Mesenchymal stem cell (in vitro differentiated cells and primary cell): ENCODE data around the gene COLGALT1.

Experiments used
- DNase-seq: peaks from one replicate; pipeline ENCODE4 v3.0.0-alpha.2; 2013
- H2AFZ ChIP-seq: one replicate; pipeline ENCODE4 v1.6.1; 2013; ENCODE audit warnings: low read depth, mild to moderate bottlenecking, control low read depth, inconsistent platforms, low read length, moderate library complexity
- H2AK5ac ChIP-seq: 2 replicates; pipeline ENCODE4 v1.6.1; 2013; ENCODE audit warnings: low read length, moderate library complexity, mild to moderate bottlenecking, inconsistent platforms; ENCODE audit not compliant: severe bottlenecking
- H2BK120ac ChIP-seq: one replicate; pipeline ENCODE4 v1.6.1; 2013; ENCODE audit warnings: low read depth, mild to moderate bottlenecking, inconsistent platforms, low read length, moderate library complexity
- H2BK12ac ChIP-seq, 2 experiments: one replicate each; pipeline ENCODE4 v1.6.1; 2013; ENCODE audit warnings: inconsistent platforms in 2 of 2, low read length in 2 of 2, mild to moderate bottlenecking in 2 of 2, moderate library complexity in 2 of 2, control low read depth in 1 of 2
- H2BK15ac ChIP-seq: one replicate; pipeline ENCODE4 v1.6.1; 2013; ENCODE audit warnings: mild to moderate bottlenecking, low read depth, inconsistent platforms; ENCODE audit not compliant: poor library complexity, severe bottlenecking
- H2BK5ac ChIP-seq: 2 replicates; pipeline ENCODE4 v1.6.1; 2013; ENCODE audit warnings: low read depth, mild to moderate bottlenecking, low read length, control low read depth, inconsistent platforms; ENCODE audit not compliant: poor library complexity, severe bottlenecking
- H3K14ac ChIP-seq, 2 experiments: one replicate each; pipeline ENCODE4 v1.6.1; 2013; ENCODE audit warnings: inconsistent platforms in 2 of 2, low read length in 2 of 2, control low read depth in 1 of 2, mild to moderate bottlenecking in 1 of 2, moderate library complexity in 1 of 2
- H3K18ac ChIP-seq, 2 experiments: one replicate each; pipeline ENCODE4 v1.6.1; 2013; ENCODE audit warnings: inconsistent platforms in 2 of 2, low read length in 2 of 2, control low read depth in 1 of 2, low read depth in 1 of 2, mild to moderate bottlenecking in 1 of 2
- H3K23ac ChIP-seq, 2 experiments: one replicate each; pipeline ENCODE4 v1.6.1; 2013; ENCODE audit warnings: inconsistent platforms in 2 of 2, low read length in 2 of 2, mild to moderate bottlenecking in 2 of 2, moderate library complexity in 2 of 2, control low read depth in 1 of 2
- H3K27ac ChIP-seq: 2 replicates; pipeline ENCODE4 v1.5.1; 2013; ENCODE audit warnings: mild to moderate bottlenecking, moderate library complexity, low read length, control low read depth, inconsistent platforms; ENCODE audit not compliant: poor library complexity, severe bottlenecking
- H3K27me3 ChIP-seq, 2 experiments: 2 replicates each; pipeline versions ENCODE4 v1.6.1 to v1.7.0; 2013; ENCODE audit warnings: low read length in 2 of 2, mild to moderate bottlenecking in 2 of 2, moderate library complexity in 2 of 2, control low read depth in 1 of 2, inconsistent platforms in 1 of 2; ENCODE audit not compliant: control insufficient read depth in 1 of 2, insufficient read depth in 1 of 2
- H3K36me3 ChIP-seq, 2 experiments: 2 replicates each; pipeline versions ENCODE4 v1.6.1 to v1.7.0; 2013; ENCODE audit warnings: low read length in 2 of 2, control low read depth in 1 of 2, inconsistent platforms in 1 of 2, low read depth in 1 of 2, mild to moderate bottlenecking in 1 of 2; ENCODE audit not compliant: insufficient read depth in 2 of 2, control insufficient read depth in 1 of 2
- H3K4ac ChIP-seq, 2 experiments: one replicate each; pipeline ENCODE4 v1.6.1; 2013; ENCODE audit warnings: inconsistent platforms in 2 of 2, low read length in 2 of 2, mild to moderate bottlenecking in 2 of 2, moderate library complexity in 2 of 2, control low read depth in 1 of 2, low read depth in 1 of 2
- H3K4me1 ChIP-seq: 2 replicates; pipeline ENCODE4 v1.6.1; 2013; ENCODE audit warnings: low read depth, low read length, control low read depth; ENCODE audit not compliant: control insufficient read depth, insufficient read depth
- H3K4me2 ChIP-seq: 2 replicates; pipeline ENCODE4 v1.6.1; 2013; ENCODE audit warnings: low read length, mild to moderate bottlenecking, inconsistent platforms; ENCODE audit not compliant: poor library complexity, severe bottlenecking
- H3K4me3 ChIP-seq, 2 experiments: 2 replicates each; pipeline versions ENCODE4 v1.5.1 to v1.7.0; 2013; ENCODE audit warnings: low read length in 2 of 2, mild to moderate bottlenecking in 2 of 2, control low read depth in 1 of 2, low read depth in 1 of 2; ENCODE audit not compliant: insufficient read depth in 1 of 2
- H3K79me1 ChIP-seq: replicated peaks from 2 replicates; pipeline ENCODE4 v1.6.1; 2013; ENCODE audit warnings: mild to moderate bottlenecking, control low read depth, low read length, inconsistent platforms; ENCODE audit not compliant: poor library complexity, severe bottlenecking
- H3K9ac ChIP-seq: 2 replicates; pipeline ENCODE4 v1.7.0; 2013; ENCODE audit warnings: mild to moderate bottlenecking, low read length, moderate library complexity
- H3K9me3 ChIP-seq: 2 replicates; pipeline ENCODE4 v1.7.0; 2013; ENCODE audit warnings: mild to moderate bottlenecking, low read length; ENCODE audit not compliant: control insufficient read depth
- H4K8ac ChIP-seq: one replicate; pipeline ENCODE4 v1.6.1; 2013; ENCODE audit warnings: inconsistent platforms, mild to moderate bottlenecking, low read length, moderate library complexity
- H4K91ac ChIP-seq: one replicate; pipeline ENCODE4 v1.6.1; 2013; ENCODE audit warnings: mild to moderate bottlenecking, low read length, inconsistent platforms
- WGBS: methylation state at CpG from one replicate; pipeline ENCODE4 v1.1.7; 2013; ENCODE audit warnings: mixed read lengths; 5-methylcytosine and 5-hydroxymethylcytosine counted together

The COLGALT1 gene

GRCh38 chr19:17539238-17540117 lies 16.0 kb upstream of the COLGALT1 start:
- Histone ChIP-seq H3K79me1 (no peaks in the 10 kb centered on the region), H3K9me3 (peaks cover 2% of the 10 kb centered on the region), H2BK12ac (no peak overlapping the region), H3K4me2 (peak overlapping the region; percentile 73), H3K18ac (peak overlapping the region in 1 of 2 experiments; percentile 47), H3K14ac (peak overlapping the region in 1 of 2 experiments; percentile 18), H2BK120ac (no peak overlapping the region), H3K4me1 (peaks cover 12% of the 10 kb centered on the region), H4K8ac (peak overlapping the region; percentile 19), H4K91ac (no peak overlapping the region), H3K36me3 (no peaks in the 10 kb centered on the region), H3K4ac (no peak overlapping the region), H3K23ac (no peak overlapping the region), H3K27ac (no peak overlapping the region), H2AK5ac (no peak overlapping the region), H2BK15ac (peak overlapping the region; percentile 44), H3K27me3 (peaks cover 15 to 29% of the 10 kb centered on the region in 2 experiments), H2BK5ac (no peak overlapping the region), H3K9ac (peak overlapping the region; percentile 55), H3K4me3 (peak overlapping the region; percentile 26 to 72), H2AFZ (peak overlapping the region; percentile 20)
- under 1% methylated on average over 82 of the region's 82 CpGs for WGBS
- peak; percentile 96 for DNase-seq

DNA sequence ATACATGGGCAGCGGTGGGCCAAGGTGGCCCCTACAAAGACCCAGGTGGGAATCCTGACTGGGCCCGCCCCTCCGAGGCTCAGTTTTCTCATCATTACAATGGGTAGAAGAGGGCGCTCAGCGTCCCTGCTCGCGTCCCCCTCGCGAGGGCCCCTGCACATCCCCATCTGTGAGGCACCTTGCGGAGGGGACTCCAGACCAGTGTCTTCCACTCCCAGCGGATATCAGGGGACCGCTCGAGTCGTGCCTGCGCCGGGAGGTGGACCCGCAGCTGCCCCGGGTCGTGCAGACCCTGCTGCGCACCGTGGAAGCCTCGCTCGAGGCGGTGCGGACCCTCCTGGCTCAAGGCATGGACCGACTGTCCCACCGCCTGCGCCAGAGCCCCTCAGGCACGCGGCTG lies 15.3 kb upstream of the COLGALT1 start:
- no peak overlapping the region for H3K27ac ChIP-seq
- H2BK15ac ChIP-seq = peak overlapping the region; percentile 61
- no peak overlapping the region for H2BK12ac ChIP-seq

GRCh38 chr19:17541184-17541759 lies 14.2 kb upstream of the COLGALT1 start:
- Histone ChIP-seq H3K18ac (no peak overlapping the region), H4K91ac (no peak overlapping the region), H2BK15ac (no peak overlapping the region), H2AFZ (no peak overlapping the region), H2BK5ac (no peak overlapping the region), H3K23ac (no peak overlapping the region), H3K36me3 (no peaks in the 10 kb centered on the region), H2AK5ac (no peak overlapping the region), H2BK120ac (no peak overlapping the region), H3K79me1 (no peaks in the 10 kb centered on the region), H3K27ac (no peak overlapping the region), H3K9me3 (peaks cover 2% of the 10 kb centered on the region), H3K4me2 (no peak overlapping the region), H2BK12ac (no peak overlapping the region), H3K4me3 (no peak overlapping the region), H4K8ac (no peak overlapping the region), H3K27me3 (peaks cover 15 to 29% of the 10 kb centered on the region in 2 experiments), H3K4me1 (peaks cover 12% of the 10 kb centered on the region), H3K9ac (no peak overlapping the region), H3K4ac (no peak overlapping the region), H3K14ac (no peak overlapping the region)
- no peak for DNase-seq
- WGBS = 91% methylated on average over 3 of the region's 4 CpGs

More for the DNA sequence above, 15.3 kb upstream of the COLGALT1 start:
- DNase-seq = no peak
- no peak overlapping the region for H3K18ac ChIP-seq
- peaks cover 12% of the 10 kb centered on the region for H3K4me1 ChIP-seq
- peaks cover 15 to 29% of the 10 kb centered on the region in 2 experiments for H3K27me3 ChIP-seq
- H3K36me3 ChIP-seq = no peaks in the 10 kb centered on the region
- no peak overlapping the region for H2AFZ ChIP-seq
- H4K8ac ChIP-seq = peak overlapping the region; percentile 51
- no peak overlapping the region for H3K23ac ChIP-seq
- H3K79me1 ChIP-seq = no peaks in the 10 kb centered on the region
- H2AK5ac ChIP-seq = no peak overlapping the region
- no peak overlapping the region for H3K4ac ChIP-seq
- H3K14ac ChIP-seq = no peak overlapping the region
- H2BK120ac ChIP-seq = no peak overlapping the region
- H3K9me3 ChIP-seq = peaks cover 2% of the 10 kb centered on the region
- 84% methylated on average over 30 of the region's 30 CpGs for WGBS
- no peak overlapping the region for H3K4me2 ChIP-seq
- no peak overlapping the region for H4K91ac ChIP-seq
- no peak overlapping the region for H3K9ac ChIP-seq
- H3K4me3 ChIP-seq = no peak overlapping the region
- no peak overlapping the region for H2BK5ac ChIP-seq

- H2BK12ac ChIP-seq = no peak overlapping the region
- H4K91ac ChIP-seq = no peak overlapping the region
- no peaks in the 10 kb centered on the region for H3K36me3 ChIP-seq
- no peak overlapping the region for H3K4me2 ChIP-seq
- H2BK15ac ChIP-seq = no peak overlapping the region
- H3K4me1 ChIP-seq = peaks cover 12% of the 10 kb centered on the region
- no peak overlapping the region for H3K14ac ChIP-seq
- no peak overlapping the region for H4K8ac ChIP-seq
- DNase-seq = no peak
- peaks cover 2% of the 10 kb centered on the region for H3K9me3 ChIP-seq
- no peak overlapping the region for H3K27ac ChIP-seq
- H3K18ac ChIP-seq = no peak overlapping the region
- H2BK5ac ChIP-seq = no peak overlapping the region
- no peaks in the 10 kb centered on the region for H3K79me1 ChIP-seq
- no peak overlapping the region for H3K4me3 ChIP-seq
- no peak overlapping the region for H3K9ac ChIP-seq
- H3K4ac ChIP-seq = no peak overlapping the region
- 88% methylated on average over 15 of the region's 15 CpGs for WGBS
- H3K27me3 ChIP-seq = peaks cover 13 to 26% of the 10 kb centered on the region in 2 experiments
- no peak overlapping the region for H2AK5ac ChIP-seq
- no peak overlapping the region for H3K23ac ChIP-seq
- H2AFZ ChIP-seq = no peak overlapping the region
- H2BK120ac ChIP-seq = no peak overlapping the region
These were observed 13.4 kb upstream of the COLGALT1 start for GRCh38 chr19:17542042-17542441.
